Muscle layer of colon (tissue), 2 donors: ENCODE data around the gene TBPL1.

Experiments used
- H3K27ac ChIP-seq: one replicate; pipeline ENCODE4 v1.7.0; 2013; ENCODE audit warnings: low read depth, mild to moderate bottlenecking, low read length, moderate library complexity
- H3K27me3 ChIP-seq, 2 donors: one replicate each; pipeline ENCODE4 v1.7.0; 2013; ENCODE audit warnings: low read length in 2 of 2, mild to moderate bottlenecking in 2 of 2; ENCODE audit not compliant: insufficient read depth in 2 of 2, control insufficient read depth in 1 of 2
- H3K36me3 ChIP-seq: one replicate; pipeline ENCODE4 v1.7.0; 2013; ENCODE audit warnings: mild to moderate bottlenecking, low read length; ENCODE audit not compliant: insufficient read depth
- H3K4me1 ChIP-seq: one replicate; pipeline ENCODE4 v1.7.0; 2013; ENCODE audit warnings: mild to moderate bottlenecking, low read length; ENCODE audit not compliant: insufficient read depth
- H3K4me3 ChIP-seq, 2 donors: one replicate each; pipeline ENCODE4 v1.7.0; 2013; ENCODE audit warnings: low read length in 2 of 2, low read depth in 1 of 2, mild to moderate bottlenecking in 1 of 2, moderate library complexity in 1 of 2
- H3K9ac ChIP-seq: one replicate; pipeline ENCODE4 v1.7.0; 2013; ENCODE audit warnings: low read length
- H3K9me3 ChIP-seq: one replicate; pipeline ENCODE4 v1.7.0; 2013; ENCODE audit warnings: mild to moderate bottlenecking, low read length
- donor health status: abdominal sarcoma.
- donor health status: Adenocarcinoma of cecum.

TBPL1 gene

GRCh38 chr6:134035823-134036296, 82.8 kb downstream of the TBPL1 start:
- H3K27ac ChIP-seq: no peak overlapping the region
- H3K36me3 ChIP-seq: no peaks in the 10 kb centered on the region
- no peaks in the 10 kb centered on the region for H3K27me3 ChIP-seq
- no peaks in the 10 kb centered on the region for H3K9me3 ChIP-seq
- H3K4me1 ChIP-seq: no peaks in the 10 kb centered on the region
- no peak overlapping the region for H3K4me3 ChIP-seq
- no peak overlapping the region for H3K9ac ChIP-seq

GRCh38 chr6:134039116-134039515, 86.1 kb downstream of the TBPL1 start:
- H3K4me3 ChIP-seq: no peak overlapping the region
- H3K9me3 ChIP-seq: no peaks in the 10 kb centered on the region
- no peak overlapping the region for H3K27ac ChIP-seq
- no peaks in the 10 kb centered on the region for H3K36me3 ChIP-seq
- H3K27me3 ChIP-seq: no peaks in the 10 kb centered on the region
- no peaks in the 10 kb centered on the region for H3K4me1 ChIP-seq
- no peak overlapping the region for H3K9ac ChIP-seq
